ENCODE measurements around the gene L3MBTL3. TPM values are rescaled to one million over a fixed set of nuclear protein-coding genes. Genes with fewer than 3 reads are reported as not detected.
"Not testable (repeated sequence)": the region's sequence is repeated elsewhere in the genome, so short reads cannot be mapped to it uniquely, and the experiment has no call there.

The L3MBTL3 gene
- total RNA-seq, 2 experiments from 2014 or later = 31.7 to 34.0 TPM

DNA sequence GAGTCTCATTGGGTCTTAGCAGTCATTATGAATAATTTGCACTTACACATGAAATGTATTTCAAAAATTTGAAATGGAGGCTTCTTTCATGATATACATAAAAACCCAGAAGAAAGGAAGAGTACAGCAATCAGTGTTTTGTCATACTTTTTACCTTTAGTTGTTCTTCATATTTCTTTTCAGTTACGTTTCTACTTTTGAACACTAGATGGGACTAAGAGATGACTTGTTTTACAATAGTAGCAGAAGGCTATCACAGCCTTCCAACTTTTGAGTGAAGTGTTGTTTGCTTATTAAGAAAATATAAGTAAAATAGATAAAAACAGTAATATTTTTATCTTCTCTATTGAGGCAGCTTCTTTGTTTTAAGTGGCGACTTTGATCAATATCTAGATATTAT, 58.1 kb downstream of the L3MBTL3 start:
- Mint-ChIP-seq H3K27me3 (ENCODE audit: low read depth) (no peaks in the 10 kb centered on the region), H3K27ac (no peak overlapping the region)
- CTCF ChIA-PET = interaction anchor here (1.0 to 2.6 kb wide), 4 partner anchors 55 to 218 kb away, joined by 3 to 22 read pairs (median 3); no protein-coding TSS in a partner anchor

DNA sequence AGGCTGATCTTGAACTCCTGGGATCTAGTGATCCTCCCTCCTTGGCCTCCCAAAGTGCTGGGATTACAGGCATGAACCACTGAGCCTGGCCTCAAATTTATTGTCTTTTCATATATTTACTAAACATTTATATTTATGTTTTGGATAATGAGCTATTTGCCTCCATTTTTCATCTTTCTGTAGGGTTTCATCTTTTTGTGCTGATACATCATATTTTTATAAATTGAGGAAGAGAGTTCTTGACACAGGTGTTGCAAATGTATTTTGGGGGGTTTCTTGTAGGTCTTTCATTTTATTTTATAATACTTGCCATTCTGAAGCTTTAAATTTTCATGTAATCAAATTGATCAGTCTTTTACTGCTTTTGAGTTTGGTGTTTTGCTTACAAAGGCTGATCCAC, 72.4 kb downstream of the L3MBTL3 start:
- Mint-ChIP-seq H3K4me3 (no peak overlapping the region), H3K36me3 (ENCODE audit: low read depth) (peaks cover 61% of the 10 kb centered on the region), H3K27ac (no peak overlapping the region), H3K9me3 (ENCODE audit: insufficient read depth) (no peaks in the 10 kb centered on the region), H3K27me3 (ENCODE audit: low read depth) (no peaks in the 10 kb centered on the region), H3K4me1 (ENCODE audit: low read depth) (peaks cover 14% of the 10 kb centered on the region)
- ChIA-PET CTCF (interaction anchor here (1.2 to 1.6 kb wide), 2 partner anchors 16 to 192 kb away, joined by 3 to 5 read pairs; no protein-coding TSS in a partner anchor), POLR2A (interaction anchor here (1.0 kb wide), 1 partner anchor 79 kb away, joined by 4 read pairs; no protein-coding TSS in a partner anchor)
- DNase-seq (no peak), ATAC-seq (no peak)

More for the DNA sequence above, 58.1 kb downstream of the L3MBTL3 start:
- Mint-ChIP-seq H3K4me3 (no peak overlapping the region), H3K36me3 (ENCODE audit: low read depth) (peaks cover 35% of the 10 kb centered on the region), H3K9me3 (ENCODE audit: insufficient read depth) (no peaks in the 10 kb centered on the region), H3K4me1 (ENCODE audit: low read depth) (peaks cover 28% of the 10 kb centered on the region)
- POLR2A ChIA-PET = interaction anchor here (0.5 kb wide), 1 partner anchor 107 kb away, joined by 3 read pairs; no protein-coding TSS in a partner anchor
- no peak for DNase-seq
- no peak for ATAC-seq

GRCh38 chr6:130093546-130093945, 75.2 kb downstream of the L3MBTL3 start:
- Mint-ChIP-seq H3K9me3 (ENCODE audit: insufficient read depth) (no peaks in the 10 kb centered on the region), H3K4me1 (ENCODE audit: low read depth) (peaks cover 27% of the 10 kb centered on the region), H3K27me3 (ENCODE audit: low read depth) (no peaks in the 10 kb centered on the region), H3K27ac (no peak overlapping the region), H3K36me3 (ENCODE audit: low read depth) (peaks cover 61% of the 10 kb centered on the region), H3K4me3 (no peak overlapping the region)
- ChIA-PET CTCF (no interaction called here), POLR2A (no interaction called here)
- no peak for ATAC-seq
- no peak for DNase-seq

DNA sequence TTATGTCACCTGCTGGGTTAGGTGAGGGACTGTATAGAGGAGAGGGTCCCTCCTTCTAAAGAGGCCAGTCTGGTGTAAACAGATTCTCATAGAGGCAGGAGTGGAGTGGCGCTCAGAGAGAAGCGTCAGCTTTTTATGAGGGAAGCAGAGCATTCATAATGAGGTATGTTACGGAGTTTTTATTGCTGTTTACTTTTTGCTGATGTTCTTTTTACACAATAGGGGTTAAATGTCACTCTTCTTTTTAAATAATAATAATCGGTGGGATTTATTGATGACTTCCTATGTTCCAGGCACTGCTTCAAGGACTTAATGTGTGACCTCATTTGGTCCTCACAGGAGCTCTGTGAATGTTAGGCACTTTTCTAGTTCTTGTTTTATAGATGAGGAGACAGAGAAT, 79.9 kb downstream of the L3MBTL3 start:
- no peak overlapping the region for H3K27ac Mint-ChIP-seq
- POLR2A ChIA-PET = no interaction called here
- CTCF ChIA-PET = no interaction called here
- peaks cover 19% of the 10 kb centered on the region for H3K4me1 Mint-ChIP-seq (ENCODE audit: low read depth)
- peaks cover 49% of the 10 kb centered on the region for H3K36me3 Mint-ChIP-seq (ENCODE audit: low read depth)
- no peaks in the 10 kb centered on the region for H3K9me3 Mint-ChIP-seq (ENCODE audit: insufficient read depth)
- H3K4me3 Mint-ChIP-seq = no peak overlapping the region
- no peak for DNase-seq
- no peak for ATAC-seq
- no peaks in the 10 kb centered on the region for H3K27me3 Mint-ChIP-seq (ENCODE audit: low read depth)

DNA sequence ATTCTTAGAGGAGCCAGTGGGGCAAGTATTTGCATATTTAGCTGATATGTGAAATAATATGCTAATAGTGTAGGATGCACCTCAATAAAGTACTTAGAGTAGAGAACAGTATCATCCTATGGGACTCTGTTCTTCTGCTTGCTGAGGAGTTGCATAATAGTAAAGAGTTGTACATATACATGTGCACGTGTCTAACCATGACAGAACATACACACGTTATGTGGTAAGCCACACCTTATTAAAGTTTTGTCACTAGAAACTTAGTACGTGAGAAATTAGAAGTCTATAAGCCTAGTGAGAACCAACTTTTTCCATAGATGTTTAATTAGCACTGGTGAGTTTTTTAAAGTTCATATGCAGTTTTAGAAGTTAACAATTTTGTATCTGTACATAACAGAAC, 80.7 kb downstream of the L3MBTL3 start:
- ChIA-PET POLR2A (no interaction called here), CTCF (no interaction called here)
- H3K4me1 Mint-ChIP-seq (ENCODE audit: low read depth) = peaks cover 14% of the 10 kb centered on the region
- DNase-seq (no peak), ATAC-seq (no peak)
- H3K27me3 Mint-ChIP-seq (ENCODE audit: low read depth) = no peaks in the 10 kb centered on the region
- H3K9me3 Mint-ChIP-seq (ENCODE audit: insufficient read depth) = no peaks in the 10 kb centered on the region
- H3K36me3 Mint-ChIP-seq (ENCODE audit: low read depth) = peaks cover 45% of the 10 kb centered on the region
- H3K27ac Mint-ChIP-seq = no peak overlapping the region
- no peak overlapping the region for H3K4me3 Mint-ChIP-seq

- Mint-ChIP-seq H3K4me3 (no peak overlapping the region), H3K36me3 (ENCODE audit: low read depth) (peaks cover 52% of the 10 kb centered on the region), H3K27me3 (ENCODE audit: low read depth) (no peaks in the 10 kb centered on the region), H3K4me1 (ENCODE audit: low read depth) (no peaks in the 10 kb centered on the region), H3K27ac (no peak overlapping the region), H3K9me3 (ENCODE audit: insufficient read depth) (no peaks in the 10 kb centered on the region)
- DNase-seq = no peak
- ChIA-PET POLR2A (no interaction called here), CTCF (no interaction called here)
- ATAC-seq = no peak
Observed at GRCh38 chr6:130105996-130106704, 87.8 kb downstream of the L3MBTL3 start.

GRCh38 chr6:130107710-130108109, 89.3 kb downstream of the L3MBTL3 start:
- H3K4me1 Mint-ChIP-seq (ENCODE audit: low read depth) = no peaks in the 10 kb centered on the region
- ChIA-PET CTCF (interaction anchor here (0.8 to 1.4 kb wide), 2 partner anchors 74 to 116 kb away, joined by 3 read pairs; no protein-coding TSS in a partner anchor), POLR2A (no interaction called here)
- H3K36me3 Mint-ChIP-seq (ENCODE audit: low read depth) = peaks cover 51% of the 10 kb centered on the region
- H3K27me3 Mint-ChIP-seq (ENCODE audit: low read depth) = no peaks in the 10 kb centered on the region
- H3K9me3 Mint-ChIP-seq (ENCODE audit: insufficient read depth) = no peaks in the 10 kb centered on the region
- H3K4me3 Mint-ChIP-seq = no peak overlapping the region
- ATAC-seq (no peak), DNase-seq (no peak)
- H3K27ac Mint-ChIP-seq = peak overlapping the region; percentile 8

DNA sequence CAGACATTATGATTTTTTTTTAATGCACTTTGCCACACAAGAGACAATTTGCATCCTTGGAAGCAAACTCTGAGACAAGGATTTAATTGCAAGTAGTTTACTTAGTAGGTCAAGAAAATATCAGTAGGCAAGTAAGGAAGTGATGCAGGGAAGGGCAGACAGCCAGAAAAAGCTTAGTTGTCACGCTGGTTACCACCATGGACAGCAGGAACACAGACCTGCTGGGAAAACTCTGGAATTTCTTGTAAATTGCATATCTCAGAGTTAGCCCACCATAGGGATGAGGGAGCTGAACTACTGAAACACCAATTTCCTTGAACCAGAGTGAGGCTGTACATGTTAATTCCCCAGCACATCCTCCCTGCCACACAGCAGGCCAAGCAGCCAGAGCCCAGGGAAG, 92.7 kb downstream of the L3MBTL3 start:
- no peak overlapping the region for H3K27ac Mint-ChIP-seq
- no peaks in the 10 kb centered on the region for H3K27me3 Mint-ChIP-seq (ENCODE audit: low read depth)
- CTCF ChIA-PET = no interaction called here
- peaks cover under 1% of the 10 kb centered on the region for H3K9me3 Mint-ChIP-seq (ENCODE audit: insufficient read depth)
- H3K4me3 Mint-ChIP-seq = no peak overlapping the region
- DNase-seq = no peak
- H3K4me1 Mint-ChIP-seq (ENCODE audit: low read depth) = no peaks in the 10 kb centered on the region
- peaks cover 62% of the 10 kb centered on the region for H3K36me3 Mint-ChIP-seq (ENCODE audit: low read depth)
- ATAC-seq = no peak
- POLR2A ChIA-PET = no interaction called here

DNA sequence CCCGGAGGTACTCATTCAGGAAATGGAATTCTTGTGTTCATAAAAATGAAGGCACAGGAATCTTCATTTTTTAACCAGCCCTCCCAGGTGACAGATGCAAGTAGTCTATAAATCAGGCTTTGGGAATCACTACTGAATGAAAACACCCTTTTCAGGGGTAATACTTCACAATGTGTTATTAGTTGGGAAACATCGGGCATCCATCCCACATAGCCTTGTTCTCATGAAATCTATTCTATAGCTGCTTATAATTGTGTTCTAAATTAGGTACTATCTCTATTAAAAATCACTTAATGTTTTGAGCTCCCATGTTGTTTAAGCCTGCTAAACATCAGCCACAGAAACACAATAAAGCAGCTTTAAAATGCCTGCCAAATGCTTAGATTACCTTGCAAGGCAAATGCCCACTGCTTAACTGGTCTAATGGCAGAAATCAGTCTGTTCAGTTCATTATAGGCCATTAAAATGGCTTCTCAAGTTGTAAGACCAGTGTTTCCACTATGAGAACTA, 94.9 kb downstream of the L3MBTL3 start:
- Mint-ChIP-seq H3K9me3 (ENCODE audit: insufficient read depth) (peaks cover 5% of the 10 kb centered on the region), H3K27ac (no peak overlapping the region), H3K27me3 (ENCODE audit: low read depth) (no peaks in the 10 kb centered on the region), H3K36me3 (ENCODE audit: low read depth) (peaks cover 57% of the 10 kb centered on the region), H3K4me3 (no peak overlapping the region), H3K4me1 (ENCODE audit: low read depth) (no peaks in the 10 kb centered on the region)
- ChIA-PET POLR2A (no interaction called here), CTCF (no interaction called here)
- DNase-seq (no peak), ATAC-seq (no peak)

DNA sequence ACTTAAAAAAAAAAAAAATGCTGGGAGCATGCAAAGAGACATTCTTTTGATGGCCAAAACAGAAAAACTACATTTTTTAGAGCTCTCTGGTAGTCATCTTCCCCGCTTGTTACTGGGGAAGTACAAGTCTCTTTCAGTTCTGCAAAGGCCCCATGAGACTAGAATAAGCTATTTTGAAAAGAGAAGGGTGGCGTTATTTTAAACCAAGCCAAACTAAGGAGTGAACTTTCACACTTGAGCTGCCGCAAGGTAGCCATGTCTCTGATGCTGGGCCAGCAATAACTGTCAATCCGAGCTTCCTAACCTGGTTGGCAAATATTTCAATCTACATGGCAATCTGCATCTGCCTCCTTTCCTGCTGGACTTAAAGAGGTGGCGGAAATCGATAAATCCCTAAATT, 96.7 kb downstream of the L3MBTL3 start:
- Mint-ChIP-seq H3K36me3 (ENCODE audit: low read depth) (peaks cover 47% of the 10 kb centered on the region), H3K27ac (no peak overlapping the region), H3K27me3 (ENCODE audit: low read depth) (no peaks in the 10 kb centered on the region), H3K9me3 (ENCODE audit: insufficient read depth) (peaks cover 5% of the 10 kb centered on the region), H3K4me3 (no peak overlapping the region), H3K4me1 (ENCODE audit: low read depth) (no peaks in the 10 kb centered on the region)
- DNase-seq (no peak), ATAC-seq (no peak)
- POLR2A ChIA-PET = no interaction called here
- CTCF ChIA-PET = interaction anchor here (0.7 to 1.7 kb wide), 2 partner anchors 24 to 320 kb away, joined by 3 to 5 read pairs; no protein-coding TSS in a partner anchor

GRCh38 chr6:130116273-130116672, 97.9 kb downstream of the L3MBTL3 start:
- ATAC-seq (no peak), DNase-seq (no peak)
- Mint-ChIP-seq H3K27me3 (ENCODE audit: low read depth) (no peaks in the 10 kb centered on the region), H3K4me3 (no peak overlapping the region), H3K4me1 (ENCODE audit: low read depth) (peaks cover 5% of the 10 kb centered on the region), H3K27ac (no peak overlapping the region), H3K9me3 (ENCODE audit: insufficient read depth) (peaks cover 5% of the 10 kb centered on the region), H3K36me3 (ENCODE audit: low read depth) (peaks cover 45% of the 10 kb centered on the region)
- POLR2A ChIA-PET = no interaction called here
- CTCF ChIA-PET = no interaction called here

- POLR2A ChIA-PET; DNase-seq; H3K9me3 Mint-ChIP-seq (ENCODE audit: insufficient read depth); H3K4me1 Mint-ChIP-seq (ENCODE audit: low read depth); ATAC-seq; H3K4me3 Mint-ChIP-seq; H3K27ac Mint-ChIP-seq; H3K27me3 Mint-ChIP-seq (ENCODE audit: low read depth): not testable (repeated sequence)
- peaks cover 39% of the 10 kb centered on the region for H3K36me3 Mint-ChIP-seq (ENCODE audit: low read depth)
- CTCF ChIA-PET = interaction anchor here (0.7 kb wide), 1 partner anchor 83 kb away, joined by 3 read pairs; no protein-coding TSS in a partner anchor
Observed at GRCh38 chr6:130117187-130117701, 98.9 kb downstream of the L3MBTL3 start.
